ENCODE data around the gene FBXL15. TPM values are rescaled to one million over a fixed set of nuclear protein-coding genes. Genes with fewer than 3 reads are reported as not detected.

FBXL15 gene
- total and polyA plus RNA-seq, 2 donors (not counting 1 experiment from before 2014, with no cell fraction given): 15.5 to 20.7 TPM

GRCh38 chr10:102435529-102436233, 15.0 kb downstream of the FBXL15 start:
- intact Hi-C loops (cut with micrococcal nuclease): no loop called here
- CTCF ChIA-PET: interaction anchor here (0.6 to 1.0 kb wide), 2 partner anchors 16 to 31 kb away, joined by 3 read pairs; partner anchors contain the start of gene C10orf95
- peak; percentile 23 for DNase-seq
- H3K9ac ChIP-seq (ENCODE audit: low read length): peak overlapping the region; percentile 39
- no peaks in the 10 kb centered on the region for H3K36me3 ChIP-seq (replicated peaks in 1 of 2; ENCODE audit: control extremely low read depth in 1 of 2, control insufficient read depth in 1 of 2, extremely low read depth in 1 of 2, insufficient read depth in 2 of 2, low read length in 1 of 2)
- H3K4me2 ChIP-seq (replicated peaks; ENCODE audit: low read depth, low read length, poor library complexity, severe bottlenecking): peak overlapping the region; percentile 62
- Mint-ChIP-seq H3K4me3 (peak overlapping the region; percentile 53), H3K4me1 (peaks cover 37% of the 10 kb centered on the region), H3K27ac (peak overlapping the region; percentile 56), H3K27me3 (no peaks in the 10 kb centered on the region), H3K9me3 (ENCODE audit: insufficient read depth) (no peaks in the 10 kb centered on the region)
- H3K27me3 ChIP-seq (replicated peaks in 1 of 4; ENCODE audit: control extremely low read depth in 1 of 4, control insufficient read depth in 3 of 4, insufficient read depth in 4 of 4, low read length in 3 of 4): no peaks in the 10 kb centered on the region
- H2AFZ ChIP-seq (ENCODE audit: insufficient read depth, low read depth, low read length, poor library complexity, severe bottlenecking): peak overlapping the region; percentile 89
- WGBS (ENCODE audit: insufficient coverage): 3% methylated on average over 6 of the region's 14 CpGs
- no peaks in the 10 kb centered on the region for H4K20me1 ChIP-seq (ENCODE audit: control insufficient read depth, insufficient read depth, low read length, poor library complexity, severe bottlenecking)
- no peaks in the 10 kb centered on the region for H3K9me3 ChIP-seq (ENCODE audit: control extremely low read depth in 1 of 3, control insufficient read depth in 2 of 3, insufficient read depth in 1 of 3, low read length in 2 of 3)
- H3K4me1 ChIP-seq (ENCODE audit: control insufficient read depth in 2 of 2, insufficient read depth in 2 of 2, low read length in 2 of 2): peaks cover 26 to 42% of the 10 kb centered on the region in 2 donors
- POLR2A ChIA-PET: interaction anchor here (0.5 to 2.1 kb wide), 2 partner anchors 40 to 605 kb away, joined by 5 read pairs; partner anchors contain the start of gene NFKB2
- no peak overlapping the region for H3K27ac ChIP-seq (ENCODE audit: low read length in 2 of 2)
- H3K79me2 ChIP-seq (ENCODE audit: control insufficient read depth, insufficient read depth, low read length): peaks cover 11% of the 10 kb centered on the region
- H3K4me3 ChIP-seq (ENCODE audit: control extremely low read depth in 1 of 5, extremely low read depth in 1 of 5, insufficient read depth in 1 of 5, low read depth in 2 of 5, low read length in 4 of 5): peak overlapping the region in 3 of 5 experiments; percentile 30 to 37 (median 33)
- ATAC-seq (ENCODE audit: low read depth): no peak
- TF ChIP-seq CTCF (IDR thresholded peaks at IDR 0.05) (no peak), EZH2 (IDR thresholded peaks at IDR 0.05; ENCODE audit: borderline replicate concordance, insufficient read depth, low read depth, low read length, poor library complexity, severe bottlenecking) (no peak)

GRCh38 chr10:102436312-102436711, 15.7 kb downstream of the FBXL15 start:
- no peak for DNase-seq
- TF ChIP-seq CTCF (IDR thresholded peaks at IDR 0.05): no peak
- no peak for TF ChIP-seq EZH2 (IDR thresholded peaks at IDR 0.05; ENCODE audit: borderline replicate concordance, insufficient read depth, low read depth, low read length, poor library complexity, severe bottlenecking)
- peak overlapping the region; percentile 62 for H3K4me2 ChIP-seq (replicated peaks; ENCODE audit: low read depth, low read length, poor library complexity, severe bottlenecking)
- no peaks in the 10 kb centered on the region for H4K20me1 ChIP-seq (ENCODE audit: control insufficient read depth, insufficient read depth, low read length, poor library complexity, severe bottlenecking)
- peaks cover 26 to 42% of the 10 kb centered on the region in 2 donors for H3K4me1 ChIP-seq (ENCODE audit: control insufficient read depth in 2 of 2, insufficient read depth in 2 of 2, low read length in 2 of 2)
- peak overlapping the region; percentile 89 for H2AFZ ChIP-seq (ENCODE audit: insufficient read depth, low read depth, low read length, poor library complexity, severe bottlenecking)
- 69% methylated on average over 6 of the region's 6 CpGs for WGBS (ENCODE audit: insufficient coverage)
- Mint-ChIP-seq H3K4me1 (peaks cover 37% of the 10 kb centered on the region), H3K4me3 (peak overlapping the region; percentile 19), H3K9me3 (ENCODE audit: insufficient read depth) (no peaks in the 10 kb centered on the region), H3K27me3 (no peaks in the 10 kb centered on the region), H3K27ac (peak overlapping the region; percentile 7)
- H3K27me3 ChIP-seq (replicated peaks in 1 of 4; ENCODE audit: control extremely low read depth in 1 of 4, control insufficient read depth in 3 of 4, insufficient read depth in 4 of 4, low read length in 3 of 4): no peaks in the 10 kb centered on the region
- ATAC-seq (ENCODE audit: low read depth): no peak
- no peaks in the 10 kb centered on the region for H3K9me3 ChIP-seq (ENCODE audit: control extremely low read depth in 1 of 3, control insufficient read depth in 2 of 3, insufficient read depth in 1 of 3, low read length in 2 of 3)
- CTCF ChIA-PET: interaction anchor here (0.6 kb wide), 1 partner anchor 15 kb away, joined by 3 read pairs; the partner anchor contains the start of gene C10orf95
- peaks cover 11% of the 10 kb centered on the region for H3K79me2 ChIP-seq (ENCODE audit: control insufficient read depth, insufficient read depth, low read length)
- no peaks in the 10 kb centered on the region for H3K36me3 ChIP-seq (replicated peaks in 1 of 2; ENCODE audit: control extremely low read depth in 1 of 2, control insufficient read depth in 1 of 2, extremely low read depth in 1 of 2, insufficient read depth in 2 of 2, low read length in 1 of 2)
- POLR2A ChIA-PET: interaction anchor here (0.5 to 2.1 kb wide), 4 partner anchors 41 to 606 kb away, joined by 3 to 12 read pairs (median 5); partner anchors contain the start of gene NFKB2
- intact Hi-C loops (cut with micrococcal nuclease): no loop called here
- no peak overlapping the region for H3K4me3 ChIP-seq (ENCODE audit: control extremely low read depth in 1 of 5, extremely low read depth in 1 of 5, insufficient read depth in 1 of 5, low read depth in 2 of 5, low read length in 4 of 5)
- no peak overlapping the region for H3K9ac ChIP-seq (ENCODE audit: low read length)
- H3K27ac ChIP-seq (ENCODE audit: low read length in 2 of 2): no peak overlapping the region

Measured in B cell (primary cell).